NCI-H82 treated with DMSO at 0.1 percent for 48 hours (cell line): ENCODE results near the gene MTA2.
A peak's percentile ranks its signal among the peaks of the same experiment; 100 is the strongest.

Source experiments
- DNase-seq: peaks from one replicate; lab custom pipeline; 2025; ENCODE audit not compliant: unreplicated experiment; lab: John Stamatoyannopoulos, UW

MTA2 gene

DNA sequence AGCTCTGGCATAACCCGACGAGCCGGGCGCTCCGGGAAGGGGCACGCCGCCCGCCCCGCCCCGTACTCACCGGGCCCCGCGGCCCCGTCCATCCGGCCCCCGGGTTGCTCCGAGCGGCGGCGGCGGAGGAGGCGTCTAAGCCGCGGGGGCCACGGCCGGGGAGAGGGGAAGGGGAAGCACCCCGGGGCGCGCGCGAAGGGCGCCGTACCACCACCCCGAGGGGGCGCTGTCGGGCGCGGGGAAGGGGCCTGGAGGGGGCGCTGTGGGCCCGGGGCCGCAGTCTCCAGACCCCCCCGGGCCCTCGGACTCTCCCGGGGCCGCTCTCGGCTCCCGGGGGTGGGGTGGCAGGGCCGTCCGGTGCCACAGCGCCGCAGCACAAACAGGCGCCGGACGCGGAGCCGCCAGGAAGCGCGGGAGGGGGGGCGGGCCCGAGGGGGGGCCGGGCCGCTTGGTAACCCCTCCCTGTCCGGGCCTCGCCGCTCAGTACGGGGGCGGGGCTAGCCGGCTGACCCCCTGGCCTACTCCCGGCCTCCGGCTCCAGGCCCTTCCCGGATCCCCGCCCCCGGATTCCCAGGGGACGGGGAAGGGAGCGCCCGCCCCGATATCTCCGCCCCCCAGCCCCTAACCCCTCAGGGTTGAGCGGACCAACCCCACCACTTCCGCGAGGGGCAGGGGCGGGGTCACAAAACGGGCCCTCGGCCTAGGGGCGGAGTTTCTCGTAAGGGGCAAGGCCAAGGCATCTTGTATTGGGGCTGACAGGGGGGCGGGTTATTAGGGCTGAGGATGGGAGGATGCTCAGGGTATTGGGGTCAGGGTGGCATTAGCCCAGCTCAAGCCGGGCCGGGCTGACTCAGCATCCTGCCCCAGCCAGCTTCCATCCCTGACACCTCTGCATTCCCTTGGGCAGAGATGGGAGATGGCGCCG lies 11.0 kb upstream of the MTA2 start, which contains the start of the genes EML3 and ROM1:
Gene EML3, minus strand, starts transcription at position 410 of the 925 bp plus-strand sequence. Its CDS starts 318 bp downstream, at position 92.
Gene ROM1, plus strand, starts transcription at position 892 of the 925 bp plus-strand sequence. Its CDS starts 25 bp downstream, at position 917.
- peak; percentile 91 for DNase-seq

DNA sequence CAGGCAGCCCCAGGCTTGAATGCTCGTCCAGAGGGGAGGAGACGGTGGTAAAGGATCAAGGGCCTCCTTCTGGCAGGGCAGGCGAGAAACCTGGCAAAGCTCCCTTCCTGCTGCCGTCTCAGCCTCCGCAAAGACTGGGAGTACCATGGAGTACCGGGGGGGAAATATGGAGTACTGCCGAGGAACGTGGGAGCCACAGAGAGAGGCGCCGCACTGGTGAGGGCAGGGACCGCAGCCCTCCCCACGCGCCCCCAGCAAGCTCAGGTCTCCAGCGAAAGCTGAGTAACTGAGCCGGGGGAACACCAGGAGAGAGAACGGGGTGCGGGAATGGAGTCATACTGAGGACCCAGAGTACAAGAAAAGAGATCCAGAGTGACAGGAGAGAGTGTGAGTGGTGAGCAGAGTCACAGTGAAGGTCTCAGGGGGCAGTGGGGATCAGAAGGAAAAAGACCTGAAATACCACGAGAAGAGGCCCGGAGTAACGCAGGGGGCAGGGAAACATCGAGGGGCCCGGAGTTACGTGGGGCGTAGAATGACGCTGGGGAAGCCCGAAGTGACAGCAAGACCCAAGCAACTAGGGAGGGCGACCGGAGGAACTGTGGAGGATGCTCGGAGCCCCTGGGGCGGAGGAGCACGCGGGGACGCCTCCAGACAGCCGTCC lies 10.2 kb upstream of the MTA2 start:
- DNase-seq = no peak

DNA sequence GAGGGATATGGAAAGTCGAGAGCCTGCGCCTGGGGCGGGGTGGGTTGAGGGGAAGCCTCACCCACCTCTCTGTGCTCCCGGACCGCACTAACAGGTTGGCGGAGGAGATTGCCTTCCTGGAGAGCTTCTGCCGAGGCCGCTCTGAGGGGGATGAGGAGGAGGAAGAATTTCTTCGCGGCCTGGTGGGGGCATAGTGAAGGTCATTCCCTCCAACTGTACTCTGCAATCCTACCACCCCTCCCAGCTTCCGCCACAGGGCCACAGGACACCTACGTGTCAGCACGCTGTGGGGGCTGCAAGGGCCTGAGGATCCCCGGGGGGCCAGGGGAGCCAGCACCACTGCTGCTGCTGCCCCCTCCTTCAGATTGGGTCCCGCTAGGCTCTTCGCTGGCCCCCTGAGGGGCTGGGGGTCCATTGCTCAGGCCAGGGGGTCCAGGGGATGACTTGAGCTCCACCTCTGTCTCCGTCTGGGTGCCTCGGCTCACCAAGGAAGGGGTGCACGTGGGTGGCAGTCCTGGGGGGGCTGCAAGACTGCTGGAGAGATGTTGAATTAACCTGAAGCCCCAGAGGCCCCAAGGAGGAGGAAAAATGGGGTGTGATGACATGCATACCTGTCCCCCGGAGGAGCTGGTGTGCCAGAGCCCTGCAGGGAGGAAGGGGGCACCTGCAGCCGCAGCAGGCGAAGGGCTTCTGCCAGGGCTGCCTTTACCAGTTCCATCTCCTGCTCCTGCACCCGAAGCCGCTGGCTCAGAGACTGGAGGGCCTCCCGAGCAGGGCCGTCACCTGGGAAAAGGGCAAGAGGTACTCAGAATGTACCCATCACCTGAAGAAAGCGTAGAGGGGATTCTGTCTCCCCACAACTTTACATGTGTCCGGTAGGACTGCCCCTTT lies 9.4 kb upstream of the MTA2 start:
- no peak for DNase-seq

DNA sequence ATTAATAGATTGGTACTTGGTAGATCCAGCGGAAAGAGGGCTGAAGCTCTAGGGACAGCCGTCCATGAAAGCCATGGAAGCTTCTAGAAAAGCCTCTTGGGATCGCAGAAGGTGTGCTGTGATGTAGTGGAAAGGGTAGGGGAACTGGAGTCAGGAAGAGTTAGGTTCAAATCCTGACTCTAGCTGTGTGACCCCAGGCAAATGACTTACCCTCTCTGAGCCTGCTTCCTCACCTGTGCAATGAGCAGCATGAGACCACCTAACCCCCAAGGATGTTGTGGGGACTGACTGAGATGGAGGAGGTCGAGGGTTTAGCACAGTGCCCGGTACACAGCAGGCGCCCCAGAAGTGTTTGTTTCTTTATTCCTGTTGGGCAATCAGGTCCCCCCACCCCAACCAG lies 8.7 kb upstream of the MTA2 start:
- DNase-seq = no peak

DNA sequence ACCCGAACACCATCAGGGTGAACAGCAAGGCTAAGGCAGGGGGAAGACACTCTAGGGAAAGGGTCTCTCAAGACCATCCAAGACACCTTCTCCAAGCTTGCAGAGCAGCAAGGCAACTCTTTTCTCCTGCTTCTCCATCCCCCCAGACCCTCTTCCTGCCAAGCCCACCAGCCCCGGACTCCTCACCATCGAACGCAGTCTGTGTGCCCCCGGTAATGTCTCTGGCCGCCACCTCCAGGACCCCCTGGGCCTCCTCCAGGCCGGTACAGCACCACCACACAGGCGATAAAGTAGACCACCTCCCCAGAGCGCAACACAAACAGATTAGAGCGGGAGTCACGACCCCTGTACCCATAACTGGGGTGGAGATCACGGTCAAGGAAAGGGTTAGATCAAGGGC lies 7.1 kb upstream of the MTA2 start:
- no peak for DNase-seq

DNA sequence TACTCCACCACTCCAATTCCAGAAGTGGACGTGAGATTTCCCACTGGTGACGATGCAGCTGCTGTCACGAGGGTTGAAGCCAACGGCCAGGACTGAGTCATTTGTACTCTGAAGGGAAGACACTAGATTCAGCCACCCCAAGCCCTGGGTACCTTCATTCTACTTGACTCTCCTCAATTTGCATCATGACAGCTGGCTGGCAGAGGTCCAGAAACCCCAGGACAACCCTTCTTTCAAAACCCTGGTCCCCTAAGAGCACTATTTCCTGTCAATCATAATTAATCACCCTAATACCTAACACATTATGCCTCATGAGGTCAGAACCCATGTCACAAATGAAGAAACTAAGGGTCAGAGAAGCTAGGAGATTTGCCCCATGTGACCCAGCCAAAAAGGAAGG lies 6.0 kb upstream of the MTA2 start:
- DNase-seq = no peak

DNA sequence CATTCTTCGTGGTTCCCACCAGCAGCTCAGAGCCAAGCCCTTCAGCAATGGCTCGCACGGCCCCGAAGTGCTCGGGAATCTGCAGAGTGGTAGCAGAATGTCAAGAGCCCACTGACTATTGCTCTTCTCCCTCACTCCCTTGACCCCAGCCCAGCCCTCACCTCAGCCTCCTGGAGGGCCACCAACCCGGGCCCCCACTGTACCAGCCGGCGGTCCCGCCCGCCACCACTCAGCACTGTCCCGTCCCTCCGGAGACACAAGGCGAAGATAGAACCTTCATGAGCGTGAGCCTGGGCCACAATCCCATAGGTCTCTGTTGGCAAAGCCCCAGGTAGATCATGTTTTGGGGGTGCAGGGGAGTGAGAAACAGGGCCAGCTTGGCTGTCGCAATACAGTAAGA lies 4.2 kb upstream of the MTA2 start:
- no peak for DNase-seq

DNA sequence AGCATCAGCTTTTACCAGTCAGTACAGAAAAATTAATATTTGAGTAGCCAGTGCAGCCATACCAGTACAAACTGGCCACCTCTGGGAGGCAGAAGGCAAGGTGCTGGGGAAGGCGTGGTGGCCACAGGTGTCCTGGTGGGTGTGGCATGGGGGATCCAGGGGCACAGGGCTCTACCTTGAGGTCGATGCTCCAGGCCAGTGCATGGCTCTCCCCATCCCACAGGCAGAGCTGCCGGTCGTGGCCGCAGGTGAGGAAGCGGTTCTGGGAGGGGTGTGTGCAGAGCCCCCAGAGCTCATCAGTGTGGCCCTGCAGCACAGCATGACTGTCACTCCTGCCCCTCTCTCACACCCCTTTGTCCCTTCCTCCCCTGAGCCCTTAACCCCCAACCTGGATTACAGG lies 3.8 kb upstream of the MTA2 start:
- no peak for DNase-seq

DNA sequence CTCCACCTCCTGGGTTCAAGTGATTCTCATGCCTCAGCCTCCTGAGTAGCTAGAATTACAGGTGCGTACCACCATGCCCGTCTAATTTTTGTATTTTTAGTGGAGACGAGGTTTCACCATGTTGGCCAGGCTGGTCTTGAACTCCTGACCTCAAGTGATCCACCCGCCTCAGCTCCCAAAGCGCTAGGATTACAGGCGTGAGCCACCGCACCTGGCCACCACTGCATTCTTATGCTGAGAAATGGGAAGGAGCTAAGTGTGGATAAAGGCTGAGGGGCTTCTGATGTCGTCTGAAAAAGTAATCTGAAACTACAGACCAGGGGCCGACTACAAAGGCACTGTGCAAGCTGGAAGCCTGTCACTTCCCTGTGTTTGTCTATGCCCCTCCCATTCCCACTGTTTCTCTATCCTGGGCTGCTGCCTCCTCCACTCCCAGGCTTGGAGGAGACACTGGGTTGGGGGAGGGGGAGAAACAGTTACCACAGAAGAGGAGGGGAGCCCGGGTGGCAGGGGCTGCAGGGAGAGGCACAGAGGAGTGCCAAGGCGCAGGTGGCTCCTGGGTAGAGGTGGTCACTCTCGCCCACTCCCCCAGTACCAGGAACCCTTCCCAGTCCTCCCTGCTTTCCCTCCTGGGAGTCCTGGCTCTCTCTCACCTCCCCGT lies 2.9 kb upstream of the MTA2 start:
- no peak for DNase-seq

DNA sequence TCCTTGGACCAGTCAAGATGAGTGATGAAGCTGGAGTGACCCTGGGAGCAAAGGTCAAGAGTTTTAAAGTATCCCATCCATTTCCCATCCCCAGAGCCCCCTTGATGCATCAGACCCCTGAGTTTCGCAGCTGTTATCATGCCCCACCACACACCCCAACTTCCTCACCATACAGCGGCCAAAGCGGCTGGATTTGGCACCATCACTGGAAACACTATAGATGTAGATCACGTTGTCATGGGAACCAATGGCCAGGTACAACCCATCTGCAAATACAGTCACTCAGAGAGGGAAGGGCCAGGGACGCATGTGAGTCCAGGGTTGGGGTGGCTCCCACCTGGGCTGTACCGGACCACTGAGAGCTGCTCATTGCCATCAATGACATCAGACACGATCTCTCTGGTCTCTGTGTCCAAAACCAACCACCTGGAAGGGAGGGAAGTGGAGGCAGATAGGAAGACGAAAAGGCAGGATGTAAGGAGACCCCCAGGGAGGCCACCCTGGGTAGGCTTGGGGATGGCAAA lies 2.2 kb upstream of the MTA2 start:
- no peak for DNase-seq

DNA sequence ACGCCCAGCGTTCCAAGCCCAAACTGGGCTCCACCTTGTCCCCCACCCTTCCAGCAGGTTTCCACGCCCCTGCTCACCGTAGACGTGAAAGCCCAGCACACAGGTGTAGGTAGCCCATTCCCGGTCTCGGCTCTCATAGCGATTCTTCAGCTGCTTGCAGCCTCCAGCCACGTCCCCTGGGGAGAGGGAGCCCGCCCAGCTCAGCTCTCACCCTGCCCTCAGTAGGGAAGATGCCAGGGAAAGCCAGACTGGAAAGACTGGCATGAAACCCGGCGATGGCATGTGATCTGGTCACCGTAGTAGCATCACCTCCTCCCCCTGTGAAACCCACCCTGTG lies 1.4 kb upstream of the MTA2 start:
- no peak for DNase-seq

DNA sequence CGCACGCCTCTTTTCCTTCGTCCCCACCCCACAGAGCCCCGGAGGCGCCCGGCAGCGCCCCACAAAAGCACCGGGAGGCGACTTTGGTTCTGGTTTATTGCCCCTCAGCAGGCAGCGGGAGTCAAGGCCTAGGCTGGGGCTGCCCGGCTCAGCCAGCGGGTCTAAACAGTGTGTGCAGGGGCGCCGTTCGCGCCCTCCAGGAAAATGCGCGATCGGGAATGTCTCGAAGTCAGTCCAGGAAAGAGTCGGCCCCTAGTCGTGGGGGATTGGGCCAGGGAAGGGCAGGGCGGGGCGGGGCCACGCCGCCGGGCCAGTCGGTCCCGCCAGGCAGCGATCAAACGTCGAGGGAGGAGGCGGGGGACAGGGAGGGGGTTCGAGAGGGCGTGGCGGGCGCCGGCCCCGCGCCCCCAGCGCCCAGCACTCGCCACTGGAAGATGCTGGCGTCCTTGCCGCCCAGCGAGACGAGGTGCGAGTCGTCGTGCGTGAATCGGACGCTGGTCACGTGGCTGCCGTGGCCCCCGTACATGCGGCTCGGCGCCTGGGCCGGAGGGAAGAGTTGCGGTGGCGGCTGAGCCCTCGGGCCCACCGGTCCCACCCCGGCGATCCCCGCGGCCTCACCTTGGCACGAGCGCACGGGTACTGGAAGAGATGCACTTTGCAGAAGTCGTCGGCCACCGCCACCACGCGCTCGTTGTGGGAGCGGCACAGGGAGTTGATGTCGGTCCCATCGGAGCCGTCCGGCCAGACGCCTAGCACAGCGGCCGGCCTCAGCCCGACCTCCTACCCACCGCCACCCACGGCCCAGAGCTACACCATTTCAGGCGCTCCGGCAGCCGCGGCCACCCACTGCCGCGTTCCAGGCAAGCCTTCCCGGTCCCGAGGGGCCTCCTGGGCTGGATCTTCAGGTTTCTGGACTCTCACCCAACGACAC lies 741 bp upstream of the MTA2 start:
- DNase-seq = peak; percentile 58

DNA sequence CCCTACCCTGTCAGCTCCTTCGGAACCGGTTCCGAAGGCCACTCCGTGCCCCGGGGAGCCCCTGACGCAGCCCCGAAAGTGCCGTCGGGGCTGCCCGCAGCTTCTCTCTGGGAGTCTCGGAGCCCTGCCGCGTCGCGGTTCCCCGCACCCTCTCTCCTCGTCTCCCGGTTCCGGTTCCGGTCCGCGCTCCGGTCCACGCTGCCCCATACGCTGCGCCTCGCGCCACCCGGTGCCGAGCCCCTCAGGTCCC lies 618 bp downstream of the MTA2 start:
- no peak for DNase-seq

DNA sequence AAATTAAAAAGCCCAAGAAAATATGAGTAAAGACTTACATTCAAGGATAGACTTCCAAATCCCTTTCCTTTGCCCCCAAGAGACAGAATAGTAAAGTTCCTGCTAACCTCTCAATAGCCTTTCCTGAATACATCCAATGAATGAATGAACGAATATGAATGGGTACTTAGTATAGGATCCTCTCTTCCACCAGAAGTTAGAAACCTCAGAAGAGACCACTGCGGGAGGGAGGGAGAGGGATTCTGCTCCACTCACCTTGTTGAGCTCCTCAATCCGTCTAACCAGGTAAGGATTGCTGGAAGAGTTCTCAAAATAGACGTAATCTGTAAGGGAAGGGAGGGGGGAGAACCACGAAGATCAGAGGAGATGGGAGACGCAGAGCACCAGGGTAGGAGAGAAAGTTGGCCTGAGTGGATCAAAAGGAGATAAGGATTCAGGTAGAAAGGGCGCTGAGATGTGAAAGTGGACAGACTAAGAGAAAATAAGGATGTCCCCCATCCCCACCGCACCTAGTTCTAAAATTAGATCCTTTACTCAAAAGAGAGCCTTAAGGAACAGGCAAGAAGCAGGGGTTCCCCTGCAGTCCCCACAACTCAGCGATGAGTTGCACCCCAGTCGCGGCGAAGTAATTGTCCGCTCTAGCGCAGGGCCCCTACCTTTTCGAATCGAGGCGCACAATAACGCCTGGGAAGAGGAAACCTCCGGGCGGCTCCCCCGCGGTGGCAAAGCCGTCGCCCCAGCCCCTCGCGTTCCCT lies 1.1 kb downstream of the MTA2 start:
- no peak for DNase-seq

DNA sequence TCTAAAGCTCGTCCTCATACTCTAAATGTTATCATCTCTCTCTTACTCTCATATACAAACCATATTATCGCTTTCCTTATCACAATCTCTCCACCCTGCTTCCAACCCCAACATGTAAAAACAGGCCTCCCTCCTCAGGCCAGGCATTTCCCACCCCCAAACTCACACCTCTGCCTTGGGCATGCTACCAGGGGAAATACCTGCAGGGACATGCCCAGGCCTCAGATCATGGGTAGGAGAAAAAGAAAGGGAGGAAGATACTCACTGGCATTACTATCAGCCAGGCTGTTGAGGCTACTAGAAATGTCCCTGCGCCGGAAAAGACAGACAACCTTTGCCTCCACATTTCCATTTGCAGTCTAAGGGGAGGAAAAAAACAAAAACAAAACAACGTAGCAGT lies 1.8 kb downstream of the MTA2 start:
- DNase-seq = no peak

DNA sequence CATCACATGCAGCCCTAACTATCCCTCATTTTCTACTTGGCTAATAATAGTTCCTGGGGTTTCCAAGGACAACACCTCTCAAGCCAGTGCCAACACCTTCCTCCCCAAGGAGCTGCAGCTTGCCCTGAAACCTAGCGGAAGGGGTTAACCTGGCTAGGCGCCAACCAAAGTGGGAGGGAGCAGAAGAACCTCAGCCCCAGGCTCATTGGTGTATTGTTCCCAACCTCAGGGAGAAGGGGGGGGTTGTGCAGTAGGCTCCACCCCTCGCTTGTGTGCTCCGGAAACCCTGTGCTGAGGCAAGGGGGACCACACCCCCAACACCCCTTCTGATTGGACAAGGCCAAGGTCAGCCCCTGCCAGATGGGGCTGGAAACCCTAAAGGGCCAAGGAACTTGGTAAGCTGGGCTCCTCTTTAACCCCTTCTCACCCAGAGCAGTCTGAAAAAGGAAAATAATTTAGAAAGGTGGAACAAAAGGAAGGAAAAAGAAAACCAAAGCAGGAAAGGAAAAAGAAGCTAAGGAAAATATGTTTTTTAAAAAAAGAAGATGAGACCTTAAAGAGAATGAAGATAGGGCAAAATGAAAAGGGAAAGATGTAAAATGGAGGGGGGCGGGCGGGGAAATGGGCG lies 2.5 kb downstream of the MTA2 start:
- peak; percentile 89 for DNase-seq

DNA sequence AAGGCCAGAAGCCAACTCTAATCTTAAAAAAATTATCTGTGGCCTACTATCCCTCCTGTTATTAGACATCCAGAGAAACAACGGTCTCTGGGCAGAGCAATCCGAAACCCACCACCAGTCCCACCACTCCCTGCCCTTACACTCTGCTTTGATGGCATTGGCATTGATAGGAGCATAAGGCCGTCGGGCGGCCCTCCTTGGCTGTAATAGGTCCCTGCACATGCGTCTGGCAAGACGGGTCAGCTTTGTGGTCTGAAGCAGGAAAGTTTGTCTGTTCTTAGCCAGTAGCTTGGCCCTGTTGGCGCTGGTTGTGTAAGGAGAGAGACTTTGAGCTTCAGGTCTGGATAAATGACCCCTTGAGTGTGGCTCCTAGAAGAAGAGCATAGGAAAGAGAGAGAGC lies 6.5 kb downstream of the MTA2 start:
- no peak for DNase-seq

DNA sequence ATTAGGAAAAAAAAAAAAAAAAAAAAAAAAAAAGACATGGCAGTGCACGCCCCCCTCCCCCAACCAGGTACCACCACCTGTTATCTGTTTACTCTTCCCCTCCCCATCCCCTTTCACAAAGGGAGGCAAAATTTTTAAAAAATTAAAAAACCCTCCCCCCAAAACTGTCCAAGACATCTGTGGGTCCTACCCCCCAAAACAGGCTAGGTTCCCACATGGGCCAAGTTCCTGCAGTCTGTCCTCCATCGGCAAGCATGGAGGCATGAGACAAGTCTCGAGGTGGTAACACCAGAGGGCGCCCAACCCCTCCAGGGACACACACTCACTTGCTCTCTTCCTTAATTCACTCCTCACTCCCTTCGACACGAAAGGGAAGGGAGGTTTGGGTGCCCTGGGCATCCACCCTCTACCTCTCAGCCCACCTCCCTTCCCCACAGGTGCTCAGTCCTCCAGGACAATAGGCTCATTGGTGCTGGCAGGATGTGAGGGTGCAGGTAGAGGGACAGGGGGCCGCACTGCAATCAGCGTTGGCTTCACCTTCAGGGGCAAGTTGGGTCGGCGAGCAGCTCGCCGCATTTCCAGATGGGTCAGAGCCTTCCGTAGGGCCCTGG lies 8.1 kb downstream of the MTA2 start:
- peak; percentile 46 for DNase-seq
